Measurements from ENCODE around the gene PLOD1.
"Not testable (repeated sequence)": the region's sequence is repeated elsewhere in the genome, so short reads cannot be mapped to it uniquely, and the experiment has no call there.

PLOD1 gene

DNA sequence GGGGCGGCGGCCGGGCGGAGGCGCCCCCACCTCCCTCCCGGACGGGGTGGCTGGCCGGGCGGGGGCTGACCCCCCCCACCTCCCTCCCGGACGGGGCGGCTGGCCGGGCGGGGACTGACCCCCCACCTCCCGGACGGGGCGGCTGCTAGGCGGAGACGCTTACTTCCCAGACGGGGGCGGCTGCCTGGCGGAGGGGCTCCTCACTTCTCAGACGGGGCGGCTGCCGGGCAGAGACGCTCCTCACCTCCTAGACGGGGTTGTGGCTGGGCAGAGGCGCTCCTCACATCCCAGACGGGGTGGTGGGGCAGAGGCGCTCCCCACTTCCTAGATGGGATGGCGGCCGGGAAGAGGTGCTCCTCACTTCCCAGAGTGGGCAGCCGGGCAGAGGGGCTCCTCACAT, 73.8 kb downstream of the PLOD1 start:
- not testable (repeated sequence) for DNase-seq

DNA sequence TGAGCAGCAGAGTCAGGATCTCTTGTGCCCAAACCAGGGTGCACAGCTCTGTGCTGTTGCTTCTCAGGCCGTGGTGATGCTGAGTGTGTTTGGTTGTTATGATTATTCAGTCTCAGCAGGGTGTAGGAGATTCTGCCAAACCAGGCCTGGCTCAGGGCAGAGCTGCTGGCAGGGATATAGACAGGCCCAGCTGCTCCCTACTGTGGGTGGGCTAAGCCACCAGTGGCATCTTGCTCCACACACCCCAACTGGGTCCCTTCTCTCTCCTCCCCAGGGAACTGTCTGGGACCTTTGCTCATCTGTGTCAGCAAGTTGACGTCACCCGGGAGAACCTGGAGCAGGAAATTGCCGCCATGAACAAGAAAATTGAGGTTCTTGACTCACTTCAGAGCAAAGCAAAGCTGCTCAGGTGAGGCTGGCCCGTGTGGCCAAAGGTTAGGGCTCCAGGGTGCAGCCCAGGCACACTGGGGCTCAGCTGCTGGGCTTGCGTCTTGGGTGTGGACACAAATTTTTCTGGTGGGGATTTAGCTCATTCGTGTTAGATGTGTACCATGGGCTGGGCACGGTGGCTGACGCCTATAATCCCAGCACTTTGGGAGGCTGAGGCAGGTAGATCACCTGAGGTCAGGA, 74.9 kb downstream of the PLOD1 start:
- DNase-seq: no peak

DNA sequence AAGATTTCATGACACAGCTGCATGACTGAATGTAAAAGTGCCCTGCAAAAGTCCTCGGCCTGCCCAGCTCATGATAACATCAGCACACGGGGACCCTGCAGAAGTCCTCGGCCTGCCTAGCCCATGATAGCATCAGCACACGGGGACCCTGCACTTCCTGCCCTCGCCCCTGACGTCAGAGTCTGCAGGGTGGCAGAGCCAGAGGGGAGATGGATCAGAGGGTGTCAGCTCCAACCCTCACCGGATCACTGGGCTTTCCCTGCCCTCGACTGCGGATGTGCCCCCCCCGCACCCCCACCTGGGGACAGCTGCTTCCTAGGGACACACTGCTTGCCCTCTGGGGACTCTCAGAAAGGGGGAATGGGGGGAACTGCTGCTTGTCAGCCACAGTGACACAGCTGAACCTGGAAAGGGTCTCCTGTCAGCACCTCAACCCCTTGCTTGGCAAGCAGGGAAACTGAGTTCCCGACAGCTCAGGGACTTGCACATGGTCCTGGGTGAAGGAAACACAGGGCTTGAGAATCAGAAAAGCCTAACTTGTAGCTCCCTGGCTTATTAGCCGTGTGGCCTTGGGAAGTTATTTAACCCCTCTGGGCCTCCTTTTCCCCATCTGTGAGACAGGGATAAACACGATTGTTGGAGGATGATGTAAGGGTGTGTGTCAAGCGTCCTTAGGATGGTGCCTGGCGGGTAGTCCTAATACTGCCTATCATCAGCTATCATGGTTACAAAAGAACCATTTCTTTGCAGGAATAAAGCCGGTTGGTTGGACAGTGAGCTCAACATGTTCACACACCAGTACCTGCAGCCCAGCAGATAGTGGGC, 76.4 kb downstream of the PLOD1 start:
- no peak for DNase-seq

DNA sequence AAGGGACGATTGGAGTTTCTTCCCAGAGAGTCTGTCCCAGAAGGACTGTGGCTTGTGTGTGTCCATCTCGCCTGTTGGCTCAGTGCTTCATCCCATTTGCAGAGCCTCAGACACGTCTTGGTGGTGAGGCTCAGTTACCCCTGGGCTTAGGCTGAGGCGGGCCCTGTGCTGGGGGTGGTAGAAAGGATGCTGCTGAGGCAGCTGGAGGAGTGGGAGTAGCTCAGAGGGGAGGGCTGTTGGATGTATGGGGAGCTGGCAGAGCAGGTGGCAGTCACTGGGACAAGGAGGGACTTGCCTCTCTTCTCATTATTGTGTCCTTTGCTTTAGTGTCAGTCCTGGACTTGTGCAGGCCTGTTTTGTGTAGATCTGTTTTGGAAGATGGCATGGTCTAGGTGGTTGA, 77.5 kb downstream of the PLOD1 start:
- DNase-seq: no peak

DNA sequence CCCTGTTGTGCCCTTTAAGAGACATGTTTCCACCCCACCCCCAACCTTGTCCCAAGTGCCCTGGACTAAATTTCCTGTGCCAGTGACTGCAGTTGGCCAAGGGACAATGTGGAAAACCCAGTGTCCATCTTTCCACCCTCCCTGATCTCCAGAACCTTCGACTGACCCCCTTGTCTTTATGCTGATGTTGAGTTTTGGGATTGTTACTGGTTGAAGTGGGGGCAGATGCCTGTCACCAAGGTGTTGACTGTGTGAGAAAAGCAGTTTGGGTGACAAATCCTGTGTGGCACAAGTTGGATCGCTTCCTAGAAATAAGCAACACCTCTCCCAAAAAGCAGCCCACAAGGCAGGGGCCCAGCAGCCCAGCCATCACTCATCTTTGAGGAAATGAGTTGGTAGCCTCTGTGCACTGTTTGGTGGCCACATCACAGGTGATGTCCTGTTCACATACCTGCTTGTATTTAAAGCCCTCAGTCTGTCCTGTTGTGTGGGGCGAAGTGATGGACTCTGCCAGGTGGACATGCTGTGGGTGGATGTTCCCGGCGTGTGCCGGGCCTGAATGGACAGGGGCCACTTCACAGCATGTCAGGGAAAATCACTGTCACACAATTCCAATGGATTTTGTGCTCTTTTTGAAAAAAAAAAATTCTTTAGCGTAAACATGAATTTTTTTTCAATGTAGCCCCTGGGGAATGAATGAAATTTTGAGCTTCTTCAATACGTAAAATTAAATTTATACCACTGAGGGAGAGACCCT, 78.2 kb downstream of the PLOD1 start:
- DNase-seq: no peak

DNA sequence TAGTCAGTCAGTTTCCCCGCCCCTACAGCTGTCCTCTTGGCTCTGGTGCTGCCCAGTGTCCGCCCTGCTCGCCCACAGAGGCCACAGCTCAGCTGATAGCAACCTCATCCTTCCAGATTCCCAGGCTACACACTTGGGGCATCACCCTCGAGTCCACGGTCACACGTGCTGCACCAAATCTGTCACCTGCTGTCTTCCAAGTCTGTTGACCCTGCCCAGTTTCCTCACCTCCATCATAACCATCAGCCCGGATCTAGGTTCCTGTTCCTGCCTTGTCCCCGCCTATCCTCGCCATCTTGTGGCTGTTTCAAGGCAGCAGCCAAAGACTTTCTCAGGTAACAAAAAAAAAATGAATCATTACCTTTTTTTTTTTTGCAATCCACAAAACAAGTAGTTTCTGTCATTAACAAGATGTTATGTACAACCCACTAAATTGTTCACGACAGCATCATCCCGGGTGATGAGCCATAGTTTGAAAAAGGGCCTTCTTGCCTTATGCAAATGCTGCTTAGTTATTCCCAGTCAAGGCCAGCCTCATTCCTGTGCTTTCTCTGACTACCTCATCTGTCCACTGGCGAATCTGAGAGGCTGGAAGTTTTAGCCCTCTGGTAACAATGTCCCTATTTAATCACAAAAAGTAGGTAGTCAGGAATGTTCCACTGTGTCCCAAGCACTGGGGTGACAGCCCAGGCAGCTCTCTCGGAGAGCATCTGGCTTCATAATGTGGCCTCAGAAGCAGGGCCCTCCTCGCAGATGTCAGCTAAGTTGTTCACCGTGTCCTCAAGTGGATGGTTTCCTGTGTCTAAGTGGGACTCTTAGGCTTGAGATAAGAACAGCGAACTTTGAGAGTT, 79.8 kb downstream of the PLOD1 start:
- no peak for DNase-seq

DNA sequence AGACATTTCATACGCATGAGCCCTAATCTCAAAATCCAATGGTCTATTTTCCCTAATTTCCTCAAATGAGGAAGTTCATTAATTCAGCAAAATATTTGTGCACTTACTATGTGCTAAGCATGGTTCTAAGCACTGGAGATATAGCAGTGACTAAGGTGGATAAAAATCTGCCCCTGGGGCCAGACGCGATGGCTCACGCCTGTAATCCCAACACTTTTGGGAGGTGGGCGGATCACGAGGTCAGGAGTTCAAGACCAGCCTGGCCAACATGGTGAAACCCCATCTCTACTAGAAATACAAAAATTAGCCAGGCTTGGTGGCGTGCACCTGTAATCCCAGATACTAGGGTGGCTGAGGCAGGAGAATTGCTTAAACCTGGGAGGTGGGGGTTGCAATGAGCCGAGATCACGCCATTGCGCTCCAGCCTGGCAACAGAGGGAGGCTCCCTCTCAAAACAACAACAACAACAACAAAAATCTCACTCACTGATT, 80.5 kb downstream of the PLOD1 start:
- DNase-seq: no peak

DNA sequence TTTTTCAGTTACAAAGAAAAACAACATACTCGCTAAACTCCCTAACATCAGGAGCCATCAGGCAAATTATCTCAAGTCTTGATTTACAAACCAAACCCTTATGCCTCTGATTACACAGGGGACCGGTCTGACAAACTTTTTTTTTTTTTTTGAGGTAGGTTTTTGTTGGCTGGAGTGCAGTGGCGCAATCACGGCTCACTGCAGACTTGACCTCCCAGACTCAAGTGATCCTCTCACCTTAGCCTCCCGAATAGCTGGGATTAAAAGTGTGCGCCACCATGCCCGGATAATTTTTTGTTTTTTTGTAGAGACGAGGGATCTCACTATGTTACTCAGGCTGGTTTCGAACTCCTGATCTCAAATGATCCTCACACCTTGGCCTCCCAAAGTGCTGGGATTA, 81.0 kb downstream of the PLOD1 start:
- DNase-seq: no peak

DNA sequence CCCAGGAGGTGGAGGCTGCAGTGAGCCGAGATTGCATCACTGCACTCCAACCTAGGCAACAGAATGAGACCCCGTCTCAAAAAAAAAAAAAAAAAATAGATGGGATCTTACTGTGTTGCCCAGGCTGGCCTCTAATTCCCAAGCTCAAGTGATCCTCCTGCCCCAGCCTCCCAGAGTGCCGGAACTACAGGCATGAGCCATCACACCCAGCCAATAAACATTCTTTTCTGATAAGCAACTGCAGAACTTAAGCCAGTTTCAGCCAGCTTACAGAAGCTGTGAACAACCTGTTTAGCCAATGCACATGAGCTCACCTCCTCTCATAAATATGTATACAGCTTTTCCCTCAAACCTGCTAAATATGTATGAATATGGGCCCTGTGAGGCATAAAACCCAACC, 81.7 kb downstream of the PLOD1 start:
- no peak for DNase-seq

DNA sequence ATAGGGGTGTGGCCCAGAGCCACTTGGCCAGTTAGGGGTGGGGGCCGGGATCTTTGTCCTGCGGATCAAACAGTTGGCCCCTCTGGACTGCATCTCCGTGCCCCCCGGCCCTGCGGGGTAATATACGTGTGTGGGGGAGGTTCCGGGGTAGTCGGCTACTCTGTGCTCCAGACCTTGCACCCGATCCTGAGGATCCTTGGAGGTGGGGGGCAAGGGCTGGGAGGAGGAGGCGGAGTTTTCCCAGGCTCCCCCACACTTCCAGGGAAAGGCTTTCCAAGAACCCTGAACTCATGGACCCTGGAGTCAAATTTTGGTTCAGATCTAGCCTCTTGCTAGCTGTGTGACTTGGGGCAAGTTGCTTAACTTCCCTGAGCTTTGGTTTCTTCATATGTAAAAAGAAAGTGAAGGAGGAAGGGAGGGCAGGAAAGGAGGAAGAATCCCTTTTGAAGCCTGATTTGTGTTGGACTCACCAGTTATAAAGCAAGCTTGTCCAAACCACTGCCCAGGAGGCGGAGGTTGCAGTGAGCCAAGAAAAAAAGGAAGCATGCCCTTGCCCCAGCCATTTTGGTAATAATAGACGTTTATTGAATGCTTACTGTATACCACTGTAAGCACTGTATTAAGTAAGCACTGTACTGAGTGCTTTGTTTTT, 85.5 kb downstream of the PLOD1 start:
- peak; percentile 74 to 87 (median 86) for DNase-seq

DNA sequence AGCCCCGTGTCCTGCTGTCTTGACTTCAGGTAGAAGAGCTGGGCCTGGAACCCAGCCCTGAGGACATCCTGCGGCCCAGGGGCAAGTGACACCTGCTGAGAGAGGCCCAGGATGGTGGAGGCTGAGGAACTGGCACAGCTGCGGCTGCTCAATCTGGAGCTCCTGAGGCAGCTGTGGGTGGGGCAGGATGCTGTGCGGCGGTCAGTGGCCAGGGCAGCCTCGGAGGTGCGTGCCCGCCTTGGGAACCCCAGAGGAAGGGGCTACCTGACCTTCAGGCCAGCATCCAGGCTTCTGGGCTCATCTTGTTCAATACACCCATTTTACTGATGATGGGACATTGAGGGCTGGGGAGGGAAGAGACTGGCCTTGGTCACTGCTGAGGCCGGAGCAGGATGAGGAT, 87.1 kb downstream of the PLOD1 start:
- DNase-seq: no peak

DNA sequence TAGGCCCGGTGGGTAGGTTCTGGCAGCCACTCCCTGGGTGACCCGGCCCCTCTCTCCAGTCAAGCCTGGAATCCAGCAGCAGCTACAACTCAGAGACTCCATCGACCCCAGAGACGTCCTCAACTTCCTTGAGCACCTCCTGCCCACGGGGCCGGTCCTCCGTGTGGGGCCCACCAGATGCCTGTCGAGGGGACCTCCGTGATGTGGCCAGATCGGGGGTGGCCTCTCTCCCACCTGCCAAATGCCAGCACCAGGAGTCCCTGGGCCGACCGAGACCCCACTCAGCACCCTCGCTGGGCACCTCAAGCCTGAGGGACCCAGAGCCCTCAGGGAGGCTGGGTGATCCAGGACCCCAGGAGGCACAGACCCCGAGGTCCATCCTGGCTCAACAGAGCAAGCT, 87.5 kb downstream of the PLOD1 start:
- no peak for DNase-seq

Measured in suppressor macrophage (primary cell).